Measurements from ENCODE around the gene COL15A1.
A peak's percentile ranks its signal among the peaks of the same experiment; 100 is the strongest.
"Not testable (repeated sequence)": the region's sequence is repeated elsewhere in the genome, so short reads cannot be mapped to it uniquely, and the experiment has no call there.

The COL15A1 gene

DNA sequence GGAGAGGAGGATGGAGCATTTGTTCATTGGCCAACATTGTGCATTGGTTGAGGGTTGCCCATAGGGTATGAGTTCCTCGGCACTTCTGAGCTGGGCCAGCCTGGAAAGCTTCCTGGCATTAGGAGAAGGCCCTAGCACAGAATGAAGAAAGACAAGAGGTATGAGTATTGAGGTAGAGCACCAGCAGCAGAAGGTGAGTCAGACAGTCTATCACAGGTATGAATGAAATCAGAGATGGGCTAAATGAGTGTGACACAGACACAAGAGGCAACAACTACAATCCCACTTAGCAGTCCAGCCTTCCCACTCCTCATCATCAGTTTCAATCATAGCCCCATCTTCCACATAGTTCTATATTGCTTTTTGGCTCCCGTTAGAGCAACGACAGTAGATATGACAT lies 135.8 kb downstream of the COL15A1 start:
- no peak for DNase-seq (ENCODE audit: low read depth in 2 of 2)

DNA sequence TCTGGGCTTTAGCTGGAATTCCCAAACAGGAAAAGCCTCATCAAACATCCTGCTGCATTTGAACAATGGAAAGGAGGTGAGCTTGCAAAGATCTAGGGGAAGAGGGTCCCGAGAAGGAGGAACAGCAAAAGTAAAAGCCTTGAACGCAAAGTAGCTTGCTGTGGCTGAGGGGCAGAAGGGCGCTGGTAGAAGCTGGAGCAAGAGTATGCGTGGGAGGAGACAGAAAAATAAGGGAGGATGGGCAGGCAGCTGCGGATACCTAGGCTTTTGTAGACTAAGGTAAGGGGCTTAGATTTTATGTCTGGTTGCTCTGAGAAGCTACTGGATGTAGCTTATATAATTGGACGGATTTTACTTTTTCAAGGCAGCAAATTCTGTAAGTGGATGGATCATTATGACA lies 139.3 kb downstream of the COL15A1 start:
- DNase-seq (ENCODE audit: low read depth in 2 of 2): no peak

DNA sequence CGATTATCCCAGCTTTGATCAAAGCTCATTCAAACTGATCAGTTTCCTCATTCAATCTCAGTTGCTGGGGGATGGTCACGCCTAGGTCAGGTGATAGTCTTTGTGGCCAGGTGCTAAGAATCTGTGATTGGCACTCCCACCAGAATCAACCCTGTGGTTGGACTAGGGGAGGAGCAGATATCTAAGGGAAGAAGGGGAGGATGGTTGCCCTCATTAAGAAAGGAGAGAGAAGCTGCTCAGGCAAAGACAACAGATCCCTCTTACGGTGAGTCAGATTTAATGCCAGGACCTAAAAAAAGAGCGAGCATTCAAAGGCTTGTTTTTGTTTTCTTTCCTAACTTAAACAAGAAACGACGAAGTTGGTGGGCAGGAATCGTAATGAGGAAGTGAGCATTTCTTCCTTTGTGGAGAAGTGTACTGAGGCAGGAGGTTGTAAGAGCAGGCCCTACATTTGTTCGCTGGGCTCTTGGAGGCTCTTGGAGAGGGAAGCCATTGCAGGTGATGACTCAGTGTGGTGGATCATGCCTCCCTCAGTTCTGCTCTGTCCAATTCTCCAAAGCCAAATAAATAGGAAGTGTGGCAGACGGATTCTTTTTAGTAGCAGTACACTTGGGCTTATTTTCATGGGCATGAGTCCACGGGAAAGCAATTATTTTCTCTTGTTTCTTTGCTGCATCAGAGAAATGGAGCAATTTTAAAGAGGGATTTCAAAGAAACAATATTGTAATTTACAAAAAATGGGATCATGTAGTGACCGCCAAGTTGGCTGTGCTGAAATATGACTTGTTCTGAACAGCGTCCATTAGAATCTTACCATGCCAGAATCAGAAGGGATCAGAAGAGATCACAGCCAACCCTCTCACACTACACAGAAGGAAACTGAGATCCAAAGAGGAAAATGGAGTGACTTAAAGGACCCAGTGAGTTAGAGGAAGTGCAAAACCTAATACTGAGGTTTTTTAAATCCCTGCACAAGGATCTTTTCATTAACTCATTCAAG lies 142.5 kb downstream of the COL15A1 start:
- DNase-seq (ENCODE audit: low read depth in 2 of 2): no peak

DNA sequence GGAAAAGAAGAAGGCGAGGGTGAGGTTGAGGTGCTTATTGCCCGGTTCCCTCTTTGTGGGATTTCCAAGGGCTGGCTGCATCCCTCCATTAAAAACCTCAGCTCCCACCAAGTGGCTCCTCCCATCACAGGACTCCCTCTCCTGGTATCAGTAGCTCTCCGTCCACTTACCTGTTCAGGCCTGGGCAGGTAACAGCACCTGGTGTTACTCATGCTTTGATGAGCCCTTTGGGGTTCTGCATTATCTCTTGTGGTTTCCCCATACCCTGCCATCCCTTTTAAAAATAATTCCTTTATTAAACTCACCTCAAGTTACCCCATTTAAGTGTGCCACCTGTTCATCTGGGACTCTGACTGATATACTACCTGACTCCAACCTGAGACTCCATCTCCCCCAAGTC lies 143.8 kb downstream of the COL15A1 start:
- no peak for DNase-seq (ENCODE audit: low read depth in 2 of 2)

DNA sequence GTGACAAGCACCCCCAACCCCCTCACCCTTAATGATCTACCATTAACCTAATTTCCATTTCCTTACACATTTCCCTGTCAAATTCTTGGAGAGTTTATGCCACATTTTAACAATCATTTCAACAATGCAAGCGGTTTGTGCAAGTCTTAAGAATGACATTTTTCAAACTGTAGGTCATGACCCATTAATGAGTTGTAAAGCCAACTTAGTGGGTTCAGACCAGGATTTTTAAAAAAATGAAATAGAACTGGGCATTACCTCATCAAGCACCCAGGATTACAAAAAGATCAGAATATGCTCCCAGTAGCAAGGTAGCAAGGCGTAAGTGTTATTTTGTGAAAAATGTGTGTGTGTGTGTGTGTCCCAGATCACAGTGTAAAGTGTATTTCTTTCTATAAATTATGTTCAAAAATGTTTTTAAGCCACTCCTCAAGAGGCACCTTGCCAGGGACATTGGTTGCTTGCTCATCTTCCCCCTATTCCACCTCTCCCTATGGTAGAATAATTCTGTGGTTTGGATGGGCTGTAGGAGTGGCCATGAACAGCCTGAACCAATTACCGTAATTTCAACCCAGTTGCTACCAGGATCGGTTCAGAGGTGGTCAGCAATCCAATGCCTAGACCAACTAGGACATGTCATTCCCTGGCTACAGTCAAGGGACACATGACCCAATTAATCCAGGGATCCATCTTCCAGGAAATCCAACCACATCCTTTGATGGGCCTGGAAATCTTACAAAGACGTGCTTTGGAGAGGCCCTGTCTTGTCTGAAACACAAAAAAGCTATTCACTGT lies 146.8 kb downstream of the COL15A1 start:
- DNase-seq (ENCODE audit: low read depth in 2 of 2): no peak

DNA sequence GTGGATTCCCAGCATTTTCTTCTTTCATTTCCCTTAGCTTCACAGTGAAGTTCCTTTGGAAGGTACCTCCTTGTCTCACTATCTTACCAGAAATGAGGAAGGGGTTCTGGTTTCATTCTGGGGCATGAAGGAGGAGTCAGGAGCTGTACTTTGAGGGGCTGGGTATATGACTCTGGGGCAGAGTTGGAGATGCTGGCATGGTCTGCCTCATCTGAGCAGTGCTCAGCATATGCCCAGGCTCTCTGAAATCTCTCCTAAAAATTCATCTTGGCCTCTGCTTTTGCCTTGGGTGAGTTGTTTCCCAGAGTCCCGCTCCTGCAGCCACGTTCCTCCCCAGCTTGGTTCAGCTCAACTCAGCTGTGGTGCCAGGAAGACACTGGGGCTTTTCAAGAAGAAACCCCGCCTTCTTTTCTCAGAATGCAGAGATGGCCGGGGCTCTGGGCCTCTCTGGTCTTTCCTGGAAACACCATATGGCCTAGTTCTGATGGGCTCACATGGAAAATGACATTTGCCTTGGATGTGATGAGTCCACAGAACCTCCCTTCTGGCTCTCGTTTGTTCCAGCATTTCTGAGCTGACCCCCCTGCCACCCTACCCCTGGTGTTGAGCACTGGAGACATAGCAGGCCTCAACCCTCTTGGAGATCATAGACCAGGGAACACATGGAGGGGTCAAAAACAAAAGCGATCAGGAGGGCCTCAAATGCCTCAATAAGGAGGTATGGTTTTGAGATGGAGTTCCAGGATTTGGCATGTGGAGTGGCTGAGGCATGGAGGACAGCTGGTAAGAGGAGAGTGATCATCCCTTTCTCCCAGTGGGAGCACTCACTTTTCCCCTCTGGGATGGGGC lies 149.2 kb downstream of the COL15A1 start:
- DNase-seq (ENCODE audit: low read depth in 2 of 2): no peak

DNA sequence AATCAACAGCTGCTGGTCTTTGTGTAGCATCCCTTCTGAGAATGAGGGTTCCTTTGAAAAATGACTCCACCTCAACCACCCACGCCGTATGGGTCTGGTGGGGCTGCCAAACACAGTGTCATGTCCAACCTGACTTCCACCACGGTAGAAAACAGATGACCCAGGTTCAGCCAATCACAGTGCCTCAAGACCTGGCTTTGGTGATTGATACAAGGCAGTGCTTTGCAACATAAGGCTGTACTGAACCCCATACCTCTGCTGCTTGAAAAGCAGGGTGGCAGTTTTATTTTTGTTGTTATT lies 149.7 kb downstream of the COL15A1 start:
- no peak for DNase-seq (ENCODE audit: low read depth in 2 of 2)

DNA sequence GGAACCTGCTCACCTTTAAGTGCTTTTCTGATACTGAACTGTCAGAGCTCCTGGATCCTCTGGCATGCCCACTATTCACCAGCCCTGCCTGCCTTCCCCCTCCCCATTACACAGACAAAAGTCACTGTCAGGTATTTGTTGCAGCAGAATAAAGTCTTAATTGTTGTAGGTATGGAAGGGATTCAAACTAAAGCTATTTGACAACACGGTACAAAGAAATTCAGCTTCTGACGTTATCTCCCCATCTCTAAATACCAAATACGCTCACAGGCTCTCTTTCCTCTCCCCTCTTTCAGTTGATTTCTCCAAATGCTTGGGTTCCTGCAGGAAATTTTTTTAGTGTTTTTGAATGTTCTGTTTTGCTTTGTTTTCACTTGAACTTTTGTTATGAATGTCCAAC lies 151.9 kb downstream of the COL15A1 start:
- no peak for DNase-seq (ENCODE audit: low read depth in 2 of 2)

DNA sequence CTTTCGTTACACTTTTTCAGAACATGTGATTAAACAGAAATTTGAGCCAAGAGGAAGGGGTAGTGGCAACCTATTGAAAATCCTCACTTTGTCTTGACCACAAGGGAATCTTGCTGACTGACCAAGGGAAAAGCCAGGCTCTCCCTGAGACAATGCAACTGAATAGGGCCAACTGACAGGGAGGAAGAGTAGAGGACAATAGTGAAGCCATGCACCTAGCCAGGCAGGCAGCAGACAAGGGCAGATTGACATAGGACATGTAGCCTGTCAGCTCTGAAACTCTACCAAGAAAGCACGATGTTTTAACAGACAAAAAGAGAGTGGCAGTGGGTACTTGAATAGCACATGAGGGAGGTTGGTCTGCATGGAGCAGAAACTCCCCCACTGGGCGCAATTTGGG lies 152.7 kb downstream of the COL15A1 start:
- DNase-seq (ENCODE audit: low read depth in 2 of 2): no peak

DNA sequence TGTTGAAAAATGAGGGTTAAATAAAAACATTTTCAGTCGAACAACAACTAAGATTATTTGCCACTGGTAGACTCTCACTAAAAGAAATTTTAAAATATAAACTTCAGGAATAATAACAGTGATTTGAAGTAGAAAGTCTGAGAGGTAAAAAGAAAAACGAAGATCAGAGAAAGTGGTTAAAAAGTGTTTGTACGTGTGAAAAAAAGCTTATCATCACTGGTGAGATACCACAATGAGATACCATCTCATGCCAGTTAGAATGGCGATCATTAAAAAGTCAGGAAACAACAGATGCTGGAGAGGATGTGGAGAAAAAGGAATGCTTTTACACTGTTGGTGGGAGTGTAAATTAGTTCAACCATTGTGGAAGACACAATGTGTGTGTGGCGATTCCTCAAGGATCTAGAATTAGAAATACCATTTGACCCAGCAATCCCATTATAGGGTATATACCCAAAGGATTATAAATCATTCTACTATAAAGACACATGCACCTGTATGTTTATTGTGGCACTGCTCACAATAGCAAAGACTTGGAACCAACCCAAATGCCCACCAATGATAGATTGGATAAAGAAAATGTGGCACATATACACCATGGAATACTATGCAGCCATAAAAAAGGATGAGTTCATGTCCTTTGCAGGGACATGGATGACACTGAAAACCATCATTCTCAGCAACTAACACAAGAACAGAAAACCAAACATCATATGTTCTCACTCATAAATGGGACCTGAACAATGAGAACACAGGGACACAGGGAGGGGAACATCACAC lies 156.3 kb downstream of the COL15A1 start:
- DNase-seq (ENCODE audit: low read depth in 2 of 2): not testable (repeated sequence)

DNA sequence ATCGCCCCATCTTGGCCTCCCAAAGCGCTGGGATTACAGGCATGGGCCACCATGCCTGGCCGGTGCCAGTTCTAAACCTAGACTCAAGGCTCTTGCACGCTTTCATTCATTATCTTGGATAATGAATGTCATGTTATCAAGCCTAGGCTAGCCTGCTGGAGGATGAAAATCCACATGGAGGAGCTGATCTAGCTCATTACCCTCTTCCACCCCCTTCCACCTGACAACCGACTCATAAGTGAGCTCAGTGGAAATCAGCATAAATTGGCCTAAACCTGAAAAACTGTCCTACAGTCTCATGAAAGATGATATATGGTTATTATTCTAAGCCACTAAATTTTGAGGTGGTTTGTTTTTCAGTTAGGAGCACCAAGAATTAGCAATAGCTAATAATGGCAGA lies 157.6 kb downstream of the COL15A1 start:
- DNase-seq (ENCODE audit: low read depth in 2 of 2): no peak

DNA sequence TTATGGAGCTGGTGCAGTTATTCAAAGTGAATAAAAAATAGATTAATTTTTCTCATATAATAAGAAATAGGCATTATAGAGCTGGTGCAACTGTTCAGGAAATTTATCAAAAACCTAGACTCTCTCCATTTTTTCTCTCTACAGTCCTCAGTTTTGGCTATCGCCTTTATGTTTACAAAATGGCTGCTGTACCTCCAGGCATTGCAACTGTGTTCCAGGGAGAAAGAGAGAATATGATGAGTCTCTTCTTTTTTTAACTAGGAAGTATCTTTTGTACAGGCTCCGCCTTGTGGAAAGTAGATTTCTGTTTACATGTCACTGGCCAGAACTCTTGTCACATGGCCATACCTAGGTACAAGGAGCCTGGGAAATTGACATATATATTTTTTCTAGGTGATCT lies 158.1 kb downstream of the COL15A1 start:
- no peak for DNase-seq (ENCODE audit: low read depth in 2 of 2)

DNA sequence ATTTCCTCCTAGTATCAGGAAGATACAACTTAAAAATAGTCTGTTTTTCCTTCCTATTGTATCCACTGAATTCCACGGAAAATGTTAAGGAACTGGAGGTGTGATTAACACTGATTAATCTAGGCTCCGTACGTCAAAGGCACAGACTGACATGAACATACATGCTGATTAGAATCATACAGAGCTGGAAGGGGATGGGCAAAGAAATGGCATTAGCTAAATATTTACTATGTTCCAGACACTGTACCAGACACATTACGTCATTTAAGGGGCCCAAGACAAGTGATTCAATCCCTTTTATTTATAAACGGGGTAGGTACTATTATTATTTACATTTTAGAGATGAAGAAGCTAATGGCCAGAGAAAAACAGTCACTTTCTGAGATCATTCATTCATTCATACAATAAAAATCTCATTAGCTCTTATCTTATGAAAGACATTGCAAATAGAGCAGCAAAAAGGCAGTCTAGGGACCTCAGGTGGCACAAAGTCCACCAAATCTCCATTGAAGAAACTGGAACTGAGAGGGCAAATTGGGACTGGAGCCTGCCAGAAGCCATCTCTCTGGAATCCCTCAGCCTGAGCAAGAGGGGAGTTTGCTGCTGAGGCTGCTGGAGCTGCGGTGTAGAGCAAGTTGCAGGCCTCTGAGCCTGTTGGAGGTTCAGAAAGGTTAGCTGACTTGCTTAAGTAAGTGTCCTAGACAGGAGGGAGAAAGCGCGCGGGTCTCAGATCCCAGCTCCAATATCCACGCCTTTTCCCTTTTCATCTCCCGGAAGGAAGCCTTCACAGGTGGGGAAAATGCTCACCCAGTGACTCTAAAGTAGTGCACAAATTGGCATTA lies 159.6 kb downstream of the COL15A1 start:
- DNase-seq (ENCODE audit: low read depth in 2 of 2): no peak

DNA sequence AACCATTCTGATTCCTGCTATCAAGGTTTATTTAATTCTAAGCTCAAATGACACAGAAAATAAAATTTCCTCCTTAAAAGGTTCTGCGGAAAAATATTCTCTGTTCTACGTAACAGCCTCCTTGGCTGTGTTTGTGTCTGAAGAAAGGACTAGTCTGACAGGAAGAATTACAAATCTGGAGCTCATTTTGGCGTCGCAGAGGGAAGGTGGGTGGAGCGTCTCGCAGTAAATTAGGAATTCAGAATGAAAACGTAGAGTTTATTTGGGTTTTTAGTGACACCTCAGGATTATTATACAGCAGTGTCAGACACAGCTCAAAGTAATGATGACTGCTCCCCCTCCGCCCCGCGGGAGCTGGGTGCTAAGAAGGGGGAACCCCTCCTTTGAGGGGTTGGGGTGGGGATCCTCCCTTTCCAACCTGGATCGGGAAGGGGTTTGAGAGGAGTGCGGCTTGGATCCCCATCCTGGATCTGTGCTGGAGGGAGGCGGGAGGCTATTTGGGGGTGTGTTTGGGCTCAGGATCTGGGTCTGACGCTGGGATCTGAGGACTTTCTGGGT lies 160.3 kb downstream of the COL15A1 start:
- no peak for DNase-seq (ENCODE audit: low read depth in 2 of 2)

DNA sequence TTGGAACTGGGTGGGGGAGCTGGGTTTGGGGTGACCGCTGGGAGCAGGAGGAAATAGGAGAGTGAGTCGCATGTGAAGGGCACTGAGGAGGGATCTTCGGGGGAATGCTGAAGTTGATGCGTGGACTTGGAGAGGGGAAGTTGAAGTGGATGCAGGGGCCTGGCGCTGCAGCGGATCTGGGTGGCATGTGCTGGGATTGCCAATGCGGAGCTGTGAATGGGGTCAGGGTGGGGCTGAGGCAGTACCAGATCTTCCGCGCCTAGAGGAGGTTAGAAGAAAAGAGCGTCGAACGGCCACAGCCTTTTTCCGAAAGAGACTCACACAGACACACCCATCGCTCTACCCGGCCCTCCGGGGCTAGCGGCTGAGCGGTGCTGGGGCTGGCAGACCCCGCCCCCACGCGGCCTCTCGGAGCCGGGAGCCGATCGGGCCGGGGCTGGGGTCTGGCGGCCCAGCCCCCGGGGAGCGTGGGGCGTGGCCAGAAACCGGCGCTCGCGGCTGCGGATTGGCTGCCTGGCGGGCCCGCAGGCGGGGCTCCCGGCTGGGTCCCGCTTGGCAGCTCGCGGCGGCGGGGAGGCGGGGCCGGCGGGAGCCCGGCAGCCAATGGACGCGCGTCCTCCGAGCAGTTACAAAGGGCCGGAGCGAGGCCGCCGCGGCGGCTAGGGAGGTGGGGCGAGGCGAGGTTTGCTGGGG lies 160.9 kb downstream of the COL15A1 start, which contains the start of gene TGFBR1:
Gene TGFBR1, plus strand, starts transcription at position 655 of the 693 bp plus-strand sequence. CDS start 93 bp downstream, outside the sequence.
- DNase-seq (ENCODE audit: low read depth in 2 of 2): peak; percentile 80 to 93

DNA sequence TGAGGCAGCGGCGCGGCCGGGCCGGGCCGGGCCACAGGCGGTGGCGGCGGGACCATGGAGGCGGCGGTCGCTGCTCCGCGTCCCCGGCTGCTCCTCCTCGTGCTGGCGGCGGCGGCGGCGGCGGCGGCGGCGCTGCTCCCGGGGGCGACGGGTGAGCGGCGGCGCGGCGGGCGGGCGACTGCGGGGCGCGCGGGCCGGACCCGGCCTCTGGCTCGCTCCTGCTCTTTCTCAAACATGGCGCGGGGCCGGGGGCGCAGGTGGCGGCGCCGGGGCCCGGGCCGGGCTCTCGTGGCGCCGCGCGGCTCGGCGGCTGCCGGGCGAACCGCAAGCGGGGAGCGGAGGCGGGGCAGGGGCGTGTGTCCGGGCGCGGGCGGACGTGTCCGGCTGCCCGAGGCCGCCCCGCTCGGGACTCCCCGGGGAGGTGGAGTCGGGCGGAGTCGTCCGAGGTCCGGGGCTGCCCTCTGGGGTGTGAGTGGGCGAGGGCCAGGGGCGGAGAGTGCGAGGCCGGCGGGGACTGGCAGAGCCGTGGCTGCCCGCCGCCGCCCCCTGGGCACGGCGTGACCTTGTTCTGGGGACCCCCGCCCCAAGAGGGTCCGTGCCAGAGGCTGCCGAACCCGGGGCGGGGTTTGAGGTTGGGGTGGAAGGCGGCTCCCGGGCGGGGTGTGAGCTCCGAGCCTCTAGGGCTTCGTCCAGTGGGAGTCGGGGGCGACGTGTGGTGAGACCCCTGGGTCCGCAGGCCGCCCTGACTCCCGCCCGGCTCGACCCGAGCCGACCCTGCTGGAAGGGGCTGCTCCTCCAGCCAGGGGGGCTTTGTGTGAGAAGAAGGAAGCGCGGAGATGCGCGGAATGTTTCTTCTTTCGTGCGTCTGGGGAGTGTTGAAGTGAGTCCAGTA lies 161.7 kb downstream of the COL15A1 start:
- DNase-seq (ENCODE audit: low read depth in 2 of 2): no peak

DNA sequence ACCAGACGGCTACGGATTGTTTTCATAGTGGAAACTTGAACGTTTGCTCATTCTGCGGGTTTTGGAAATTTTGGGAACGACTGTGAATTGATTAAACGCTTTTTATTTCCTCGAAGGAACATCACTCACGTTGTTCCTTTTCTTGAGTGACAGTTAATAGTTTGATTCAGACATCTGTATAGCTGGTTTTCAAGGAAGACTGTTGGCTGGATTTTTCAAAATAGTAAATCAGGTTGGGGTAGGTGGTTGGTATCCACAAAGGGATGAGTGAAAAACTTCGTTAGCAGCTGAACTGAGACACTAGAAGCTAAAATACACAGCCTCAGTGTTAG lies 162.3 kb downstream of the COL15A1 start:
- DNase-seq (ENCODE audit: low read depth in 2 of 2): no peak

DNA sequence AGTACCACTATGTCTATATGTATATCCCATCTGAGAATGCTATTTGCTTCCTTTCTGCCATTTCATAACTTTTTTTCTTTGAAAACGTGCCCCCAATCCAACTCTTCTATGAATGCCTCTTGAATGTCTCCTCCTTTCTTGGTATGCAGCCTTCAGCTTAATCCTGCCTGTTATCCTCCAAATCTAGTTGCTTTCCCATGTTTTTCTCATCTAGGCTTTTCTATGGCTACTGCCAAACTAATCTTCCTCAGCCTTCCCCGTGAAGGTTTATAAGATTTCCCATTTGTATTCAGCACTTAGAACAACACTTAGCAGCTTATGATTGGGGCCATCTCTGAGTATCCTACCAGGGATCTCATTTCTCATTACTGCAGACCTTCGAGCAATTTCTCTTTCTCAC lies 163.7 kb downstream of the COL15A1 start:
- DNase-seq (ENCODE audit: low read depth in 2 of 2): no peak
